Subcutaneous abdominal adipose tissue (tissue), 5 donors: Measurements from ENCODE around the gene RFX3.

Experiments
- H3K27ac ChIP-seq: one replicate; pipeline ENCODE4 v1.7.0; 2013; ENCODE audit warnings: low read depth, mild to moderate bottlenecking, inconsistent platforms, low read length, moderate library complexity
- H3K27me3 ChIP-seq, 5 donors: one replicate each; pipeline ENCODE4 v1.7.0; 2013; ENCODE audit warnings: low read length in 5 of 5, inconsistent platforms in 1 of 5; ENCODE audit not compliant: control insufficient read depth in 5 of 5, insufficient read depth in 4 of 5
- H3K36me3 ChIP-seq, 5 donors: one replicate each; pipeline ENCODE4 v1.7.0; 2013; ENCODE audit warnings: low read length in 5 of 5; ENCODE audit not compliant: control insufficient read depth in 5 of 5, insufficient read depth in 5 of 5
- H3K4me1 ChIP-seq, 5 donors: one replicate each; pipeline ENCODE4 v1.7.0; 2013; ENCODE audit warnings: low read length in 5 of 5, mild to moderate bottlenecking in 3 of 5, moderate library complexity in 1 of 5; ENCODE audit not compliant: control insufficient read depth in 5 of 5, insufficient read depth in 5 of 5
- H3K4me3 ChIP-seq, 5 donors: one replicate each; pipeline ENCODE4 v1.7.0; 2013; ENCODE audit warnings: low read length in 5 of 5, low read depth in 1 of 5
- H3K9ac ChIP-seq, 5 donors: one replicate each; pipeline ENCODE4 v1.7.0; 2013; ENCODE audit warnings: low read length in 5 of 5, mild to moderate bottlenecking in 4 of 5, moderate library complexity in 3 of 5
- H3K9me3 ChIP-seq, 5 donors: one replicate each; pipeline ENCODE4 v1.7.0; 2013; ENCODE audit warnings: low read length in 5 of 5; ENCODE audit not compliant: control insufficient read depth in 5 of 5
- donor health status: healthy.
- donor health status: healthy.
- donor health status: healthy.
- donor health status: healthy.
- donor health status: healthy.

RFX3 gene

DNA sequence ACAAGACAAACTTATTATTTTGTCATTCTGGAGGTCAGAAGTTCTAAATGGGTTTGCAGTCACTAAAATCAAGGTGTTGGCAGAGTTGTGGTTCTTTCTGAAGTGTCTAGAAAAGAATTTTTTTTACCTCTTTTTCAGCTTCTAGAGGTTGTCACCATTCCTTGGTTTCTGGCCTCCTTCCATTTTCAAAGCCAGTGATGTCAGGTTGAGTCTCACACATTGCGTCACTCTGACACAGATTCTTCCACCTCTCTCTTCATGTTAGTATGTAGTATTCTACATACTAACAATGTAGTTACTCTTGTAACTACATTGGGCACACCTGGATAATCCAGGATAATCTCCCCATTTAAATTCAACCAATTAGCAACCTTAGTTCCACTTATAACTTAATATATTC lies 290.3 kb downstream of the RFX3 start:
- Histone ChIP-seq H3K27me3 (no peaks in the 10 kb centered on the region), H3K36me3 (peaks cover 0 to 8% (median 5%) of the 10 kb centered on the region in 5 donors), H3K9ac (no peak overlapping the region), H3K27ac (no peak overlapping the region), H3K9me3 (no peaks in the 10 kb centered on the region), H3K4me3 (no peak overlapping the region), H3K4me1 (no peaks in the 10 kb centered on the region)

DNA sequence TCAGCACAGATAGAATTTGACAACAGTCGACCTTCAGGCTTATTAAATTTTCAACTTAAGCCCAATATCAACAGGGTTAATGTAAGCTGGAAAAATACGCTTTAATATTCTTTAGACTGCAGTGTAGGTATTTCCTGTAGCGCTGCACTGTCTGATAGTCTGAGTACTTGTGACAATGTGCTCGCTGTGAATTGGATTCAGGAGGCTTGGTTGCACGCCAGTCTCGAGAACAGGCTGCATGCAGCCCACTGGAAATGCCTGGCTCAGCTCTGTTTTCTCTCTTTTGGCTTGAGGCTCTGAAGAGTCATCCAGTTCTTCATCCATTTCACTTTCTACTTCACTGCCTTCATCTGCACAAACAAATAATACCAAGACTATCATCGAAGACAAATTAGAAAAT lies 300.9 kb downstream of the RFX3 start:
- no peak overlapping the region for H3K9ac ChIP-seq
- no peaks in the 10 kb centered on the region for H3K4me1 ChIP-seq
- no peak overlapping the region for H3K27ac ChIP-seq
- H3K27me3 ChIP-seq: no peaks in the 10 kb centered on the region
- H3K4me3 ChIP-seq: no peak overlapping the region
- H3K36me3 ChIP-seq: peaks cover 0 to 10% (median 3%) of the 10 kb centered on the region in 5 donors
- H3K9me3 ChIP-seq: no peaks in the 10 kb centered on the region

DNA sequence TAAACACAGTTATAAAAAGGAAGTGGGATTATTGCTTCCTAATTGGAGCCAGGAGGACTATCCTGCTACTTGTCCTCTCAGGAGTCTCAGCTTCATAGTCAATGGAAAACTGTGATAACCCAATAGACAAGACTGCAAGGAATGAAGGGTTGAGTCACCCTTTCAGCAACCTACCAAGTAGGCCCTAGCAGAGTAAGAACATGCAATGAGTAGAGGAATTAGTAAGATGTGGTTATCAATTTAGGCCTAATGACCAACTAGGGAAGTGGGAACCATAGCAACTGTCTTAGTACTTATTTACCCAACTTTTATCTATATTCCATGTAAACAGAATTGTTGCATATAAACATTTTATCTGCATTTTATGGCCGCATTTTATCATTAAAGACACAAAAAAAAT lies 310.1 kb downstream of the RFX3 start:
- no peaks in the 10 kb centered on the region for H3K9me3 ChIP-seq
- H3K4me3 ChIP-seq: no peak overlapping the region
- H3K36me3 ChIP-seq: no peaks in the 10 kb centered on the region
- H3K9ac ChIP-seq: no peak overlapping the region
- no peaks in the 10 kb centered on the region for H3K4me1 ChIP-seq
- no peaks in the 10 kb centered on the region for H3K27me3 ChIP-seq
- no peak overlapping the region for H3K27ac ChIP-seq

DNA sequence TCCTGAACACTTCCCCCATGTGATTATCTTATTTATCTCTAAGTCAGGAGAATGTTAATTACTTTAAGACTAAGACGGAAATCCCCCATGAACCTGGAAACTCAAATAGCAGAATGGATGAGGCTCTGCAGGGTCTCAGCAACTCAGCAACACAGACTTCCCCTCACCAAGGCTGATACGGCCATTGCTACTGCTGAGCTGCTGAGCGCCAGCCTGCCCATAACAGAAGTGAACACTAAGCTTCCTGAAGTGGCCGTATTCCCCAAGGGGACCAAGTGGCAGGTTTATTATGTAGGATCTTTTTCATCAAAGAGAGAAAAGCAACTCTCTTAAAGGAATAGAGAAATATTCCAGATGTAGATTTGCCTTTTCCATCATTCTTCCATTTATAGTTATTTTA lies 311.1 kb downstream of the RFX3 start:
- H3K4me3 ChIP-seq: no peak overlapping the region
- H3K27me3 ChIP-seq: no peaks in the 10 kb centered on the region
- H3K4me1 ChIP-seq: no peaks in the 10 kb centered on the region
- H3K9me3 ChIP-seq: no peaks in the 10 kb centered on the region
- no peak overlapping the region for H3K9ac ChIP-seq
- H3K27ac ChIP-seq: no peak overlapping the region
- H3K36me3 ChIP-seq: no peaks in the 10 kb centered on the region

DNA sequence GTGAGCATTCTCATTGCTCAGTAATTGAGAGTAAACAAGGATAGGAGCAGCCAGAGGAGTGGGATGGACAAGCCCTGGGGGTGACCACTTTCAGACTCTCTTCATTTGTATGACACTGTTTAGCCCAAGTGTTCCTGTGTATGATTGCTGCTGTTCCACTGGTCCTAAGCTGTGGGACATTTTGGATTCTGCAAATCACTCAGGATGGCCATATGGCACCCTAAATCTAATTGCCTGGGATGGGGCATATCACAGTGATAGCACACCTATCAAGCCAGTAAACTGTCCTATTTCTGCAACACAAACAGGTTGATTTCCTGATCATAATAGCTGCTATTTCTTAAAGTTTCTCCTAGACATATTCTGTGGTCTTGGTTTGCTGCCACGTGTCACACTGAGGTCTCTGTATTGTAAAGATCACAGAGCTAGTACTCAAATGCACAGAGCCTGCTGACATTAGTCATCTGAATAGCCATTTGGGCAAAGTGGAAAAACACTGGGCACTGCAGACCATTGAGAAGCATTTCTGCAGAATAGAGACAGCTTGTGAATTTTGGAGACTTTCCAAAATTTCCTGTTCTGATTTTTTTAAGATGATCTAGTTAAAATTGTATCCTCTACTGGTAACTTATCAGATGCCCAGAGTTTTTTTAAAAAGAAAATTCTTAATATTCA lies 320.2 kb downstream of the RFX3 start:
- peaks cover 0 to 6% (median 0%) of the 10 kb centered on the region in 5 donors for H3K9me3 ChIP-seq
- H3K27me3 ChIP-seq: no peaks in the 10 kb centered on the region

DNA sequence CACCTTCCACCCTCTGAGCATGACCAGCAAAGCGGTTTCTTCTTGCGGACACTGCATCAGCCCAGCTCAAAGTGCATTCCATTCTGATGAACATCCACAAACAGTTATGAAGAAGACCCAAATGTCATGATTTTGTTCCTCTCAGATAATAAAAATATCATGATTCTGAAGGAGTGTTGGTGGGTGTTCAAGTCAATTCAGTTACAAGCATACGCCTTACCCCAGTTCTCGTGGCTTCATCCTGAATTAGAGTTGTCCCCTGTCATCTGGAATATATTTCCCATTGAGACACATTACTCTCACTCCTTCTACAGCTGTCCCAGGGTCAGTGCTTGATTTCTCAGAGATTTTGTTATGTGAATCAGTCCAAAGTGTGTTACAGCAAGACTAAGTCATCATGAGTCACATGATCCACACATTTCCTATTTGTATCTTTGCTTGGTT lies 325.4 kb downstream of the RFX3 start:
- no peaks in the 10 kb centered on the region for H3K4me1 ChIP-seq
- no peak overlapping the region for H3K9ac ChIP-seq
- H3K9me3 ChIP-seq: peaks cover 0 to 6% (median 0%) of the 10 kb centered on the region in 5 donors
- no peak overlapping the region for H3K4me3 ChIP-seq
- H3K36me3 ChIP-seq: no peaks in the 10 kb centered on the region
- H3K27me3 ChIP-seq: no peaks in the 10 kb centered on the region
- no peak overlapping the region for H3K27ac ChIP-seq

More for the DNA sequence above, 320.2 kb downstream of the RFX3 start:
- H3K9ac ChIP-seq: no peak overlapping the region
- no peaks in the 10 kb centered on the region for H3K4me1 ChIP-seq
- H3K27ac ChIP-seq: no peak overlapping the region
- H3K36me3 ChIP-seq: no peaks in the 10 kb centered on the region
- no peak overlapping the region for H3K4me3 ChIP-seq

DNA sequence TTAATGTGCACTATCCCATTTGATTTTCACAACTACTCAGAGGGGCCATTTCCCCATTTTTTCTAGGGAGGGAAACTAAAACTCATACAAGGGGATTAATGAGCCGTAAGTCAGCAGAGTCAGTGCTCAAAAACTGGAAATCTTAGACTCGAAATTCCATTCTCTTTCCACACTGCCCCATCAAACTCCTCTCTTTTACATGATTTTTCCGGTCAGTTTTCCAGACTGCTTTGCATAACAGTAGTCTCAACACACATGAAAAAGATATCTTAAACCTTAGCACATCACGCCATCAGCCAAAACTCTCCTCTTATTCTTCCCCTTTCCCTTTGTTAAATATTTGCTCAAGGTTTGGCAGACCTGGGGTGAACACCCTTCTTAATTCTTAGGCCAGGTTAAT lies 332.0 kb downstream of the RFX3 start:
- H3K27me3 ChIP-seq: no peaks in the 10 kb centered on the region
- H3K9ac ChIP-seq: no peak overlapping the region
- no peak overlapping the region for H3K27ac ChIP-seq
- H3K4me3 ChIP-seq: no peak overlapping the region
- H3K36me3 ChIP-seq: no peaks in the 10 kb centered on the region
- no peaks in the 10 kb centered on the region for H3K9me3 ChIP-seq
- H3K4me1 ChIP-seq: no peaks in the 10 kb centered on the region

DNA sequence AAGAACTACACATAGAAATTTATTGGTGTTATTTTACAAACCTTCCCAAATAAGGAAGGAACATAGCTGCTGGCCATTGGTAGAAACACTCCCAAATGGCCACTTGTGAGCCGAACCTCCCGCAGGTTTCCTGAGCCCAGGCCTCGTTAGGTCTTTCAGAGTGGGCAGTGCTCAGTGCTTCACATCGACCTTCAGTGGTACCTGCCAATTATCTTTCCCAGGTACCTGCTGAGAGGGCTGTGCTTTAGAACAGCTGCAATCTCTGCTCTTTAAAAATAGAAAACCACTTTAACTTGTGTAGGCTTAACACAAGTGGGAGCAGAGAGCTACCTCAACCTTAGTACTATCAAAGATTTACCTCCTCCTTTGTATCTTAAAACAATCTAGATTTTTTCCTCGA lies 334.1 kb downstream of the RFX3 start:
- Histone ChIP-seq H3K9me3 (no peaks in the 10 kb centered on the region), H3K27me3 (peaks cover 0 to 4% (median 3%) of the 10 kb centered on the region in 5 donors), H3K36me3 (no peaks in the 10 kb centered on the region), H3K9ac (no peak overlapping the region), H3K27ac (no peak overlapping the region), H3K4me1 (no peaks in the 10 kb centered on the region), H3K4me3 (no peak overlapping the region)

DNA sequence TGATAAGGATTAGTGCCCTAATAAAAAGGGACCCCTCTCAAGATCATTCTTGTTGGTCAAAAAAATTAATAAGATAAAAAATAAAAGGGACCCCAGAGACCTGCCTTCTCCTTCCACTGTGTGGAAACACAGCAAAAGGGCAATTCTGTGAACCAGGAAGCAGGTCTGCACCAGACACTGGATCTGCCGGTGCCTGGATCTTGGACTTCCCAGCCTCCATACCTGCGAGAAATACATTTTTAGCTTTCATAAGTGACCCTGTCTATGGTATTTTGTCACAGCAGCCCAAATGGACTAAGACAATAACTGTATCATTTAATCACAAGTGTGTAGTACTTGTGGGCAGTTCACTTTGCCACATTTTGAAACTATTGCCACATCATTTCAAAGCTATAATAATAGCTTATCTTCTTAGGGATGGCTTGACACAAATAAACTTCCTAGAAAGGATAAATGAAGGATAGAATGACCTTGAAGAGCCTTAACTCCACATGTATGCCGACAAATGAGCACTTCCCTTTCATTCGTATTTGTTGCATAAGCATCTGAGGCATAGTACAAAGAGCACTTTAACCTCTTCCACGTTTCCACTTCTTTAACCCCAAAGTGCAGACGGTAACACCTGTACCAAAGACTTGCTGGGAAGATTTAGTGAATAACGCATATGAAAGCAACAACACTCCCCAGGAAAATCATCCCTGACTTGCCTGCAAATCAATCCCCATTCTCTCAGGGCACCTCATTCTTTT lies 336.5 kb downstream of the RFX3 start:
- Histone ChIP-seq H3K27ac (no peak overlapping the region), H3K36me3 (no peaks in the 10 kb centered on the region), H3K9ac (no peak overlapping the region), H3K27me3 (peaks cover 0 to 9% (median 7%) of the 10 kb centered on the region in 5 donors), H3K9me3 (no peaks in the 10 kb centered on the region), H3K4me3 (no peak overlapping the region), H3K4me1 (no peaks in the 10 kb centered on the region)

DNA sequence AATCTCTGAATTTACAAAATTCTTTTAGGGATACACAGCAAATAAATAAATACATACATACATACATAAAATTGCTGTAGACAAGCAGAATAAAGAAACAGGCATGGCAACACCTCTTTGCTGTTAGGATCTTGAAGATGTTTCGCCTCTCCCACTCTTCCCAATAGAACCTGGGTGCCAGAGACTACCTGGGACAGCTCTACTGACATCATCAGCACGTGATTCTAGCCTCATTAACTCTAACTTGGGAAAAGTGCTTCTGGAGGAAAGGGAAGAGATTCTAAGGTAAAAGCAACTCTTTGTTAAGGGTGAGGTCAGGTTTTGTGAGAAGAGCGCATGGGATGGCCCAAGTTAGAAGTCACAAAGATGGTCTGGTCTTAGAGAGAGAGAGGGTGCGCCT lies 339.1 kb downstream of the RFX3 start:
- Histone ChIP-seq H3K27me3 (peaks cover 2 to 10% (median 8%) of the 10 kb centered on the region in 5 donors), H3K9ac (no peak overlapping the region), H3K4me1 (no peaks in the 10 kb centered on the region), H3K36me3 (no peaks in the 10 kb centered on the region), H3K9me3 (no peaks in the 10 kb centered on the region), H3K27ac (no peak overlapping the region), H3K4me3 (no peak overlapping the region)
